ENCODE data around the gene HPCAL1. TPM values are rescaled to one million over a fixed set of nuclear protein-coding genes. Genes with fewer than 3 reads are reported as not detected.

Gene HPCAL1
- total RNA-seq, 1 donor from 2014 or later, result 15.9 TPM

DNA sequence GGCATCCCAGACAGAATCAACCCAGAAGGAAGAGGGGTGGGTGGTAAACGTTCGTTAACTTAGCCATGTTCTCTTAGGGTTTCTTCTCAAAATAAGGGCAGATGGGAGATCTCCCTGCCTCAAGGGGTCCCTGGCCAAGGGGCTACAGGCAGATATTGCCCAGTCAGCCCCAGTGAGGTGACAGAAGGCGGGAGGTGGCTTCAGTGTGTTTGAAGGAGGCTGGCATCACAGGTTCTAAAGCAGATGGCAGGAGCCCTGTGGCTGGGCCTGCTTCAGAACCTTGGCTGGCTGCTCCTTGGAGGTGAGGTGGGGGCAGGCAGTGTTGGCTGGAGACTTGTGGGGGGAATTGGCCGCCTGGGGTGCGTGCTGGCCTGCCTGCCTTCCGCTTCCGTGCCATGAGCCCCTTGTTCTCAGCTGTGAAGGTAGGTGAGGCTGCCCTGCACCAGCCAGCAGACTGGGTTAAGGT lies 23.5 kb downstream of the HPCAL1 start:
- no peak for ATAC-seq (ENCODE audit: low read depth)
- CTCF ChIA-PET, result interaction anchor here (1.3 to 1.6 kb wide), 2 partner anchors 82 to 83 kb away, joined by 3 to 4 read pairs; no protein-coding TSS in a partner anchor

DNA sequence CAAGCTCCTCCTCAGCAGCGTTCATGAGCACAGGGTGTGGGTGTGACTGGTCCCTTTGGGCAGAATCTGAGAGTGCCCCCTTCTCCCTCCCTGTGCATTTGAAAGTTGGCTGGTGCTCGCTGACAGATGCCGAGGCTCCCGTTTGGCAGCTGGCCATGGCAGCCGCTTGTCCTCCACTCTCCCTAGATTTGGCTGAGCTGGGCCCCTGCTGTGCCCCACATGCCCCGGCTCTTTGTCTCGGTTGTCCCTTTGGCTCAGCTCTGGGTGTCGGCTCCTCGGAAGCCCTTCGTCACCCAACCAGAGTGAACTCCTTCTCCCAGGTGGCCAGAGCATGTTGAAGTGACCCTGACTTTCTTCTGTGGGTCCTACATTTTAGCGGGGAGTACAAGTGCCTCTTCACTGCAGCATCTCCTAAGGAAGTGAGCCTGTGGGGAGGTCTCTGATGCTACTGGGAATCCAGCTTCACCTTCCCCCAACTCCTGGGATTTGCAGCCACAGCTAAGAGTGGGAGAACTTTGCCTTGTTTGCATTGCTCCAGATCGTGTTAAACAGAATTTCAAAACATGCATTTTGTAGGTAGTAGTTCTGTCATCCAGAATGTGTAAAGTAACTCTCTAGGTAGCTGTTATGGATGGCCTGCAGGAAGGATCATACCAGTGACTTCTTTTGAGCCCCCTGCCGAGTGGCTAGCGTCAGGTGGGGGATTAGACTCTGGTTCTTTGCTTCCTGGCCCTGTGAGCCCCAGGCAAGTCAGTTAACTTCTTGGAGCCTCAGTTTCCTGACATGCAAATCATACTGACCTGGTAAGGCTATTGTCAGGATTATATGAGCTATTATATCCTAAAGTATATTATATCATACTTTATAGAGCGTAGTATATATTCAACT lies 24.2 kb downstream of the HPCAL1 start:
- peaks cover 3% of the 10 kb centered on the region for H3K36me3 Mint-ChIP-seq (ENCODE audit: low read depth)
- H3K27ac Mint-ChIP-seq, result no peak overlapping the region
- intact Hi-C loops (cut with micrococcal nuclease), result no loop called here

More for the DNA sequence above, 23.5 kb downstream of the HPCAL1 start:
- no peaks in the 10 kb centered on the region for H3K27me3 Mint-ChIP-seq
- TF ChIP-seq, protein P1, sequence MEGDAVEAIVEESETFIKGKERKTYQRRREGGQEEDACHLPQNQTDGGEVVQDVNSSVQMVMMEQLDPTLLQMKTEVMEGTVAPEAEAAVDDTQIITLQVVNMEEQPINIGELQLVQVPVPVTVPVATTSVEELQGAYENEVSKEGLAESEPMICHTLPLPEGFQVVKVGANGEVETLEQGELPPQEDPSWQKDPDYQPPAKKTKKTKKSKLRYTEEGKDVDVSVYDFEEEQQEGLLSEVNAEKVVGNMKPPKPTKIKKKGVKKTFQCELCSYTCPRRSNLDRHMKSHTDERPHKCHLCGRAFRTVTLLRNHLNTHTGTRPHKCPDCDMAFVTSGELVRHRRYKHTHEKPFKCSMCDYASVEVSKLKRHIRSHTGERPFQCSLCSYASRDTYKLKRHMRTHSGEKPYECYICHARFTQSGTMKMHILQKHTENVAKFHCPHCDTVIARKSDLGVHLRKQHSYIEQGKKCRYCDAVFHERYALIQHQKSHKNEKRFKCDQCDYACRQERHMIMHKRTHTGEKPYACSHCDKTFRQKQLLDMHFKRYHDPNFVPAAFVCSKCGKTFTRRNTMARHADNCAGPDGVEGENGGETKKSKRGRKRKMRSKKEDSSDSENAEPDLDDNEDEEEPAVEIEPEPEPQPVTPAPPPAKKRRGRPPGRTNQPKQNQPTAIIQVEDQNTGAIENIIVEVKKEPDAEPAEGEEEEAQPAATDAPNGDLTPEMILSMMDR (IDR thresholded peaks at IDR 0.05), result no peak
- DNase-seq, result no peak
- peaks cover 81% of the 10 kb centered on the region for H3K4me1 Mint-ChIP-seq
- H3K36me3 Mint-ChIP-seq (ENCODE audit: low read depth), result peaks cover 5% of the 10 kb centered on the region
- intact Hi-C loops (cut with micrococcal nuclease), result no loop called here
- no peak overlapping the region for H3K4me3 Mint-ChIP-seq
- POLR2A ChIA-PET, result interaction anchor here (0.5 kb wide), 2 partner anchors 8 to 33 kb away, joined by 3 read pairs; no protein-coding TSS in a partner anchor
- H3K27ac Mint-ChIP-seq, result no peak overlapping the region
- H3K9me3 Mint-ChIP-seq, result no peaks in the 10 kb centered on the region

GRCh38 chr2:10327896-10328669 lies 25.4 kb downstream of the HPCAL1 start:
- TF ChIP-seq, protein P1 (IDR thresholded peaks at IDR 0.05), result no peak
- ChIA-PET POLR2A (interaction anchor here (0.5 to 3.7 kb wide), 6 partner anchors 9 to 256 kb away, joined by 3 to 22 read pairs (median 4); partner anchors contain the start of gene HPCAL1), CTCF (interaction anchor here (1.1 kb wide), 1 partner anchor 80 kb away, joined by 3 read pairs; no protein-coding TSS in a partner anchor)
- intact Hi-C loops (cut with micrococcal nuclease), result no loop called here
- H3K9me3 Mint-ChIP-seq, result no peaks in the 10 kb centered on the region
- DNase-seq (no peak), ATAC-seq (ENCODE audit: low read depth) (no peak)
- H3K4me1 Mint-ChIP-seq, result peaks cover 94% of the 10 kb centered on the region
- no peaks in the 10 kb centered on the region for H3K36me3 Mint-ChIP-seq (ENCODE audit: low read depth)
- no peaks in the 10 kb centered on the region for H3K27me3 Mint-ChIP-seq
- H3K4me3 Mint-ChIP-seq, result no peak overlapping the region
- H3K27ac Mint-ChIP-seq, result peak overlapping the region; percentile 31

More for the DNA sequence above, 24.2 kb downstream of the HPCAL1 start:
- POLR2A ChIA-PET, result interaction anchor here (0.5 to 3.7 kb wide), 2 partner anchors 24 to 34 kb away, joined by 3 to 22 read pairs; partner anchors contain the start of gene HPCAL1
- Mint-ChIP-seq H3K27me3 (no peaks in the 10 kb centered on the region), H3K4me3 (no peak overlapping the region), H3K9me3 (no peaks in the 10 kb centered on the region), H3K4me1 (peaks cover 86% of the 10 kb centered on the region)
- TF ChIP-seq, protein P1 (IDR thresholded peaks at IDR 0.05), result no peak
- ATAC-seq (ENCODE audit: low read depth) (no peak), DNase-seq (no peak)
- CTCF ChIA-PET, result interaction anchor here (1.6 kb wide), 1 partner anchor 82 kb away, joined by 4 read pairs; no protein-coding TSS in a partner anchor

DNA sequence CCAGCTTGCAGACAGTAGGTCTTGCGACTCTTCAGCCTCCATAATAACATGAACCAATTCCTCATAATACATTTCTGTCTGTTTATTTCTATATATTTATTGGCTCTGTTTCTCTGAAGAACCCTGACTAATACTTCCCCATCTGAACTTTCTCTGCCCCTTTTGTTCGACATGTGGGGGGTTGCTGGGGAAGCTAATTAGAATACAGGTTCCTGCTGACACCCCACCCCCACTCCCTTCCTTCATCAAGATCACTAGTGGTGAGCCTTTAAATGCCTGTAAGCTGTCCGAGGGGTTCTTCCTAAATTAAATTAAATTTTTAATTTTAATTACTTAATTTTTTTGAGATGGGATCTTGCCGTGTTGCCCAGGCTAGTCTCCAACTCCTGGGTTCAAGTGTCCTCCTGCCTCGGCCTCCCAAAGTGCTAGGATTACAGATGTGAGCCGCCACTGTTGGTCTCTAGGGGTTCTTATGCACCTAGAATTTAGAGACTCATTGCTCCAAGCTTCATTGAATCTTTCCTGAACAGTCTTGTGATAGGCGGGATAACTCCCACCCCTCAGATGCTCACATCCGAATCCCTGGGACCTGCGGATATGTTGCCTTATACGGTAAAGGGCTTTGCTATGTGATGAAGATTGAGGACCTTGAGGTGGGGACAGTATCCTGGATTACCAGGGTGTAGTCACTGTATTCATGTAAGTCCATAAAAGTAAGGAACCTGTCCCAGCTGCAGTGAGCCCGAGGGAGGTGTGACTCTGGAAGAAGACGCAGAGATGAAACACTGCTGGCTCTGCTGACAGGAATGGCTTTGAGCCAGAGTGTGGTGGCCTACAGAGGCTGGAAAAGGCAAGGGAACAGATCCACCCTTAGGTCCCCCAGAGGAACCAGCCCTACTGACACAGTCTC lies 26.2 kb downstream of the HPCAL1 start:
- CTCF ChIA-PET, result interaction anchor here (1.1 kb wide), 1 partner anchor 79 kb away, joined by 3 read pairs; no protein-coding TSS in a partner anchor
- ATAC-seq (ENCODE audit: low read depth) (no peak), DNase-seq (no peak)
- no peaks in the 10 kb centered on the region for H3K9me3 Mint-ChIP-seq
- H3K4me3 Mint-ChIP-seq, result peak overlapping the region; percentile 29
- intact Hi-C loops (cut with micrococcal nuclease), result no loop called here
- peaks cover 93% of the 10 kb centered on the region for H3K4me1 Mint-ChIP-seq
- no peaks in the 10 kb centered on the region for H3K27me3 Mint-ChIP-seq
- POLR2A ChIA-PET, result interaction anchor here (0.5 to 3.7 kb wide), 5 partner anchors 9 to 80 kb away, joined by 3 to 22 read pairs (median 4); partner anchors contain the start of gene HPCAL1
- peak overlapping the region; percentile 80 for H3K27ac Mint-ChIP-seq
- TF ChIP-seq, protein P1 (IDR thresholded peaks at IDR 0.05), result no peak
- no peaks in the 10 kb centered on the region for H3K36me3 Mint-ChIP-seq (ENCODE audit: low read depth)

Measured in activated B cell treated with CpG ODN at 0.5 μM for 24 hours (primary cell).